HG03439 (cell line): Measurements from ENCODE around the gene CTSW.
"Not testable (repeated sequence)": the region's sequence is repeated elsewhere in the genome, so short reads cannot be mapped to it uniquely, and the experiment has no call there.

Source experiments
- ATAC-seq: cut with Tn5 transposase; IDR thresholded peaks from one replicate; pipeline ENCODE4 v1.9.1; 2021; ENCODE audit warnings: mild to moderate bottlenecking, moderate library complexity; ENCODE audit not compliant: unreplicated experiment

CTSW gene

GRCh38 chr11:65885808-65886536 lies 6.3 kb downstream of the CTSW start:
- no peak for ATAC-seq

- no peak for ATAC-seq
Measured at GRCh38 chr11:65886826-65887722, 7.4 kb downstream of the CTSW start.

GRCh38 chr11:65887723-65888162 lies 8.1 kb downstream of the CTSW start:
- no peak for ATAC-seq

- ATAC-seq: peak; percentile 38
Measured at GRCh38 chr11:65888163-65888814, 8.7 kb downstream of the CTSW start, which contains the start of gene FIBP. TSS of gene FIBP (minus strand) at chr11:65888471. CDS start at chr11:65888418, 53 bp downstream.

GRCh38 chr11:65890324-65891218 lies 10.9 kb downstream of the CTSW start, which contains the start of gene CCDC85B:
TSS of gene CCDC85B (plus strand) at chr11:65890673. CDS start at chr11:65890784, 111 bp downstream.
- peak; percentile 55 for ATAC-seq

- no peak for ATAC-seq
Measured at GRCh38 chr11:65891219-65892136, 11.8 kb downstream of the CTSW start.

GRCh38 chr11:65892137-65892540 lies 12.5 kb downstream of the CTSW start:
- ATAC-seq: not testable (repeated sequence)

- ATAC-seq: no peak
Measured at GRCh38 chr11:65892661-65893317, 13.2 kb downstream of the CTSW start.

- ATAC-seq: no peak
Measured at GRCh38 chr11:65894034-65894591, 14.5 kb downstream of the CTSW start.

- no peak for ATAC-seq
Measured at GRCh38 chr11:65895482-65895981, 15.9 kb downstream of the CTSW start.

- no peak for ATAC-seq
Measured at GRCh38 chr11:65896034-65896999, 16.7 kb downstream of the CTSW start.

- no peak for ATAC-seq
Measured at GRCh38 chr11:65897020-65897471, 17.4 kb downstream of the CTSW start.

- no peak for ATAC-seq
Measured at GRCh38 chr11:65898656-65899355, 19.2 kb downstream of the CTSW start.

GRCh38 chr11:65899356-65900124 lies 19.9 kb downstream of the CTSW start:
- no peak for ATAC-seq

- peak; percentile 69 for ATAC-seq
Measured at GRCh38 chr11:65900125-65900898, 20.7 kb downstream of the CTSW start, which contains the start of gene FOSL1. TSS of gene FOSL1 (minus strand) at chr11:65900388. CDS start at chr11:65900339, 49 bp downstream.
